HG03135 (cell line): ENCODE results near the gene TGM1.
A peak's percentile ranks its signal among the peaks of the same experiment; 100 is the strongest.
"Not testable (repeated sequence)": the region's sequence is repeated elsewhere in the genome, so short reads cannot be mapped to it uniquely, and the experiment has no call there.

ENCODE experiments used
- ATAC-seq: cut with Tn5 transposase; IDR thresholded peaks from one replicate; pipeline ENCODE4 v1.9.1; 2021; ENCODE audit warnings: mild to moderate bottlenecking, moderate library complexity; ENCODE audit not compliant: unreplicated experiment

The TGM1 gene

GRCh38 chr14:24234095-24235005 lies 28.6 kb downstream of the TGM1 start:
- no peak for ATAC-seq

- no peak for ATAC-seq
These were observed 29.5 kb downstream of the TGM1 start for GRCh38 chr14:24233538-24233866.

- peak; percentile 41 for ATAC-seq
These were observed 30.1 kb downstream of the TGM1 start, which contains the start of gene GMPR2 for GRCh38 chr14:24232645-24233537. Gene GMPR2 (plus strand): TSS chr14:24232929. CDS start chr14:24233254, 325 bp downstream.

- ATAC-seq, result peak; percentile 62
These were observed 30.8 kb downstream of the TGM1 start, which contains the start of gene NEDD8 for GRCh38 chr14:24232121-24232644. Gene NEDD8 (minus strand): TSS chr14:24232367. CDS start chr14:24232267, 100 bp downstream.

GRCh38 chr14:24231263-24232120 lies 31.5 kb downstream of the TGM1 start:
- peak; percentile 39 for ATAC-seq

- ATAC-seq, result no peak
These were observed 34.1 kb downstream of the TGM1 start for GRCh38 chr14:24228902-24229301.

- no peak for ATAC-seq
These were observed 36.5 kb downstream of the TGM1 start for GRCh38 chr14:24226473-24226872.

- no peak for ATAC-seq
These were observed 38.3 kb downstream of the TGM1 start for GRCh38 chr14:24224618-24225071.

GRCh38 chr14:24222987-24223386 lies 40.0 kb downstream of the TGM1 start:
- not testable (repeated sequence) for ATAC-seq

- ATAC-seq, result no peak
These were observed 43.5 kb downstream of the TGM1 start for GRCh38 chr14:24219521-24219920.

GRCh38 chr14:24219080-24219479 lies 43.9 kb downstream of the TGM1 start:
- no peak for ATAC-seq

GRCh38 chr14:24216876-24217275 lies 46.1 kb downstream of the TGM1 start:
- not testable (repeated sequence) for ATAC-seq

GRCh38 chr14:24216345-24216699 lies 46.7 kb downstream of the TGM1 start:
- no peak for ATAC-seq

- peak; percentile 64 for ATAC-seq
These were observed 47.3 kb downstream of the TGM1 start, which contains the start of gene MDP1 for GRCh38 chr14:24215495-24216344. Gene MDP1 (minus strand): TSS chr14:24216066. CDS start chr14:24215955, 111 bp downstream.

GRCh38 chr14:24213866-24214662 lies 48.9 kb downstream of the TGM1 start:
- no peak for ATAC-seq

GRCh38 chr14:24212924-24213865 lies 49.8 kb downstream of the TGM1 start, which contains the start of gene CHMP4A:
Gene CHMP4A (minus strand): TSS chr14:24213488. CDS start chr14:24213439, 49 bp downstream.
- ATAC-seq, result peak; percentile 73

- ATAC-seq, result no peak
These were observed 51.7 kb downstream of the TGM1 start for GRCh38 chr14:24211311-24211710.
